Endothelial cell (in vitro differentiated cells): ENCODE results near the gene B3GNT2. TPM values are rescaled to one million over a fixed set of nuclear protein-coding genes. Genes with fewer than 3 reads are reported as not detected.

ENCODE experiments used
- DNase-seq: peaks from one replicate; pipeline ENCODE4 v3.0.0; 2021; ENCODE audit warnings: low spot score
- H3K27ac Mint-ChIP-seq: one replicate; pipeline ENCODE4 v1.8.0; 2021; ENCODE audit warnings: mixed read lengths, inconsistent platforms; ENCODE audit not compliant: unreplicated experiment
- H3K27me3 Mint-ChIP-seq: one replicate; pipeline ENCODE4 v1.8.0; 2021; ENCODE audit warnings: mild to moderate bottlenecking, moderate library complexity, mixed read lengths, inconsistent platforms; ENCODE audit not compliant: unreplicated experiment
- H3K36me3 Mint-ChIP-seq: one replicate; pipeline ENCODE4 v1.8.0; 2021; ENCODE audit warnings: mild to moderate bottlenecking, low read depth, mixed read lengths, inconsistent platforms; ENCODE audit not compliant: unreplicated experiment
- H3K4me1 Mint-ChIP-seq: one replicate; pipeline ENCODE4 v1.8.0; 2021; ENCODE audit warnings: mild to moderate bottlenecking, mixed read lengths, inconsistent platforms; ENCODE audit not compliant: unreplicated experiment
- H3K4me3 Mint-ChIP-seq: one replicate; pipeline ENCODE4 v1.8.0; 2021; ENCODE audit warnings: mild to moderate bottlenecking, mixed read lengths, inconsistent platforms; ENCODE audit not compliant: unreplicated experiment
- H3K9me3 Mint-ChIP-seq: one replicate; pipeline ENCODE4 v1.8.0; 2021; ENCODE audit warnings: mixed read lengths, inconsistent platforms; ENCODE audit not compliant: unreplicated experiment
- total RNA-seq: library from RNA; stranded (reverse); fragmentation: NEBNext Ultra II Directional; extraction: Animal tissue kit (Norgen Biotek cat#: 25700); gene quantifications from one replicate; pipeline ENCODE4 v1.2.1, GENCODE V29; 2021; ENCODE audit not compliant: unreplicated experiment
- TF ChIP-seq, protein P1 (sequence below): fragments of 200-600 bp; sonication (generic); IDR thresholded peaks from one replicate; pipeline ENCODE4 v1.5.0; 2021; ENCODE audit warnings: antibody characterized with exemption; ENCODE audit not compliant: unreplicated experiment

B3GNT2 gene
- total RNA-seq, 1 donor from 2014 or later, result 53.1 TPM

DNA sequence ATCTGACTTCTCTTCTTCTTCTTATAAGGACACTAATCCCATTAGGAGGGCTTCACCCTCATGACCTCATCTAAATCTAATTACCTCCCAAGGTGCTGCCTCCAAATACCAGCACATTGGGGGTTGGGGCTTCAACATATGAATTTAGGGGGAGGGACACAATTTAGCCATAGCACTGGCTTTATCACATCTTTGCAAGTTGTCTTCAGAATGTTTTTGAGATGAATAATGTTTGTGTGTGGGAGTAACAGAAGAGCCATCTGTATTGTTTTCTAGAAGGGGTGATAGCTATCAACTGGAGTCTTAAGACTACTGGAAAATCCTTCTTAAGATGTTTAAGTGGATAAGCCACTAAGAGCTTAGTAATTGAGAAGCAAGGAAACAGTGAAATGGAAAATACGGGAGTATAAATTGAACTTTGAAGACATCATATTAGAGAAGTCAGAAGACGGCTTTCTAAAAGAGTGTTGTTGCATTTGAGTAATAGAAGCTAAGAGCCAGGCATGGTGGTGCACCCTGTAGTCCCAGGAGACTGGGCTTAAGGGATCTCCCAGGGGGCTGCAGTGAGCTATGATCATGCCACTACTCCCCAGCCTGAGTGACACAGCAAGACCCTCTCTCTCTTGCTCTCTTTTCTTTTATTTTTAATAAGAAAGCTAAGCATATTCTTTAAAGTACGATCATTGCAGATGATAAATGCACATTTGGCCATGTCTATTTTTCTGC lies 32.6 kb upstream of the B3GNT2 start:
- no peaks in the 10 kb centered on the region for H3K27me3 Mint-ChIP-seq
- DNase-seq, result no peak
- no peak overlapping the region for H3K27ac Mint-ChIP-seq
- no peaks in the 10 kb centered on the region for H3K36me3 Mint-ChIP-seq
- H3K4me3 Mint-ChIP-seq, result no peak overlapping the region
- TF ChIP-seq, protein P1, sequence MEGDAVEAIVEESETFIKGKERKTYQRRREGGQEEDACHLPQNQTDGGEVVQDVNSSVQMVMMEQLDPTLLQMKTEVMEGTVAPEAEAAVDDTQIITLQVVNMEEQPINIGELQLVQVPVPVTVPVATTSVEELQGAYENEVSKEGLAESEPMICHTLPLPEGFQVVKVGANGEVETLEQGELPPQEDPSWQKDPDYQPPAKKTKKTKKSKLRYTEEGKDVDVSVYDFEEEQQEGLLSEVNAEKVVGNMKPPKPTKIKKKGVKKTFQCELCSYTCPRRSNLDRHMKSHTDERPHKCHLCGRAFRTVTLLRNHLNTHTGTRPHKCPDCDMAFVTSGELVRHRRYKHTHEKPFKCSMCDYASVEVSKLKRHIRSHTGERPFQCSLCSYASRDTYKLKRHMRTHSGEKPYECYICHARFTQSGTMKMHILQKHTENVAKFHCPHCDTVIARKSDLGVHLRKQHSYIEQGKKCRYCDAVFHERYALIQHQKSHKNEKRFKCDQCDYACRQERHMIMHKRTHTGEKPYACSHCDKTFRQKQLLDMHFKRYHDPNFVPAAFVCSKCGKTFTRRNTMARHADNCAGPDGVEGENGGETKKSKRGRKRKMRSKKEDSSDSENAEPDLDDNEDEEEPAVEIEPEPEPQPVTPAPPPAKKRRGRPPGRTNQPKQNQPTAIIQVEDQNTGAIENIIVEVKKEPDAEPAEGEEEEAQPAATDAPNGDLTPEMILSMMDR, result no peak
- peaks cover 9% of the 10 kb centered on the region for H3K4me1 Mint-ChIP-seq
- H3K9me3 Mint-ChIP-seq, result no peaks in the 10 kb centered on the region

DNA sequence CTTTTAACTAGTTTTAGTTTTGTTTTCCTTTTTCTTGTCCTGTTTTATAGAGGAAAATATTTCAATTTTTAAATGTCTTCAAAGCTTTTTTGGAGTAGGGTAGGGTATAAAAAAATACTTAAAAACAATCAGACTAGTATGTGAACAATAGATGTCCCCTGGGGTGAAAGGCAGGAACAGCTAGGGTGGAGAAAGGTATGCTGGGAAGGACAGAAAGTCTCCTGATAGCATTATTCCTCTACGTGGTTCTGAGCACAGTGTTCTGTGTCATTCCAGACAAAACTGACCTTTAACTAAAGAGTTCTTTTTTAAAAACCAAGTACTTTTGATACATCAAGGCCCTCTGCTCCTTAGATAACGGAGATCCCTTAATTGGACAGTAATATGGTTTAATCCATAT lies 32.1 kb upstream of the B3GNT2 start:
- H3K4me3 Mint-ChIP-seq, result no peak overlapping the region
- TF ChIP-seq, protein P1, result no peak
- H3K27ac Mint-ChIP-seq, result no peak overlapping the region
- no peaks in the 10 kb centered on the region for H3K27me3 Mint-ChIP-seq
- peaks cover 9% of the 10 kb centered on the region for H3K4me1 Mint-ChIP-seq
- no peaks in the 10 kb centered on the region for H3K9me3 Mint-ChIP-seq
- no peak for DNase-seq
- H3K36me3 Mint-ChIP-seq, result no peaks in the 10 kb centered on the region

DNA sequence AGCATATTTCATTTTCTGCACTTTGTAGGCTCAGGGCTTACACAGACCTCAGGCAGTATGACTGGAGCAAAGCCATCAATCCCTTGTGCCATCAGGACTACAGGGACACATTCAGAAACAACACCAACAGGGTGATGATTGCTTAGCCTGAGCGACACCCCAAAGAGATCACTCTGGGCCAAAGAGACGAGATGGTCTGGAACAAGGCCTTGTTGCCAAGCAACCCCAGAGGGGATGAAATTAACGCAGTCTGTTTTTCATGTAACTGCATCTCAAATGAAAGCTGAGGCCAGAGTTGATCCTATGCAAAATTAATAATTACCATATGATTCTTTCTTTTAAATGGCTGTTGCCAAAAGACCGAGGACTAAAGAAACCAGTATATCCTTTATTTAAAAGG lies 20.2 kb upstream of the B3GNT2 start:
- peaks cover 3% of the 10 kb centered on the region for H3K27me3 Mint-ChIP-seq
- H3K9me3 Mint-ChIP-seq, result no peaks in the 10 kb centered on the region
- no peak overlapping the region for H3K4me3 Mint-ChIP-seq
- peak overlapping the region; percentile 48 for H3K27ac Mint-ChIP-seq
- no peaks in the 10 kb centered on the region for H3K36me3 Mint-ChIP-seq
- no peaks in the 10 kb centered on the region for H3K4me1 Mint-ChIP-seq
- TF ChIP-seq, protein P1, result no peak
- DNase-seq, result no peak

DNA sequence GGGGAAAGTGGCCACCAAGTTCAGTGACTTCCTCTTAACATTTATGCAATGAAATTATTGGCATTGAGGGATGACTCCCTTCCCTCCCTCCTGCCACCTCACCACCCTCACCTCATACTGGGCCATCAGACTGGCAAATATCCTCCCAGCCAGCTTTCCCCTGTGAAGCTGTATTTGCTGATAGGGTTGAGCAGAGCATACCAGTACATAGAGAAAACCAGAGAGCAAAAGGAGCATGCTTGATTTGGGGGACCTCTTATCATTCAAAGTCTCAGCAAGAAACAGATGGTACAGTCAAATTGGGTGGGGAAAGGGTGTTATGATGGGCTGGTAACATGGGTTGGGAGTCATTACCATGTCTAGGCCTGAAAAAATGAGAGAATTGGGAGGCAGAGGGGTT lies 19.1 kb upstream of the B3GNT2 start:
- Mint-ChIP-seq H3K36me3 (no peaks in the 10 kb centered on the region), H3K27ac (no peak overlapping the region), H3K4me1 (peaks cover 2% of the 10 kb centered on the region), H3K9me3 (no peaks in the 10 kb centered on the region), H3K4me3 (no peak overlapping the region), H3K27me3 (peaks cover 3% of the 10 kb centered on the region)
- TF ChIP-seq, protein P1, result no peak
- DNase-seq, result no peak

DNA sequence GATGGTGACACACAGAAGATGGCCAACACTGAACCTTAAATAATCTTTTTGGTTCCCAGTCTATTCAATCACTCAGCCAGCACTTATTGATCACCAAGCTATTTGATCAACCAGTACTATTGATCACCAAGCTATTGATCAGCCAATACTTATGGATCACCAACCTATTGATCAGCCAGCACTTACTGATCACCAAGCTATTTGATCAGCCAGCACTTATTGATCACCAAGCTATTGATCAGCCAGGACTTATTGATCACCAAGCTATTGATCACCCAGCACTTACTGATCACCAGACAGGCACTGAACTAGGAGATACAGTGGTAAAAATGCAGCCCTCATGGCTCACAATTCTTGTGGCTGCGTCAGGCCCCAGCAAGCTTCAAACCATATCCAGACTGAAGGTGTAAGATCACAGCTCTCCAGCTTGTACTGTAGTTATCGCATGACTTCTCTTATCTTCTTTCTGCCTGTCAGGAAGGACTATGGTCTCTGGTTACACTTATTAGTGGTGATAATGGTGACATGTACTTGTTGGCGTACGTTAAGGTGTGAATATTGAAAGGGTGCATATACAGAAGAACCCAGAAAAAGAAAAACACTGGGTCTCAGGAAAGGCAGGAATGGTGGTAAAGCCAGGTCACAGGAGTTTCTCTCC lies 18.4 kb upstream of the B3GNT2 start:
- Mint-ChIP-seq H3K36me3 (no peaks in the 10 kb centered on the region), H3K27me3 (peaks cover 5% of the 10 kb centered on the region), H3K27ac (no peak overlapping the region), H3K4me3 (no peak overlapping the region), H3K4me1 (peaks cover 2% of the 10 kb centered on the region), H3K9me3 (no peaks in the 10 kb centered on the region)
- no peak for DNase-seq
- TF ChIP-seq, protein P1, result no peak
